NCI-H128 (cell line): ENCODE data around the gene CYP2A13.
"Not testable (repeated sequence)": the region's sequence is repeated elsewhere in the genome, so short reads cannot be mapped to it uniquely, and the experiment has no call there.

ENCODE experiments used
- DNase-seq: peaks from one replicate; lab custom pipeline; 2025; ENCODE audit not compliant: unreplicated experiment; lab: John Stamatoyannopoulos, UW

CYP2A13 gene

GRCh38 chr19:41088151-41088550 lies at the start of gene CYP2A13:
Gene CYP2A13 (plus strand): TSS chr19:41088451. CDS start chr19:41088472, 21 bp downstream.
- DNase-seq = no peak

GRCh38 chr19:41039806-41040205 lies 48.4 kb upstream of the CYP2A13 start:
- no peak for DNase-seq

GRCh38 chr19:41045095-41045494 lies 43.2 kb upstream of the CYP2A13 start:
- not testable (repeated sequence) for DNase-seq

GRCh38 chr19:41050426-41050825 lies 37.8 kb upstream of the CYP2A13 start:
- DNase-seq = no peak

- not testable (repeated sequence) for DNase-seq
Measured at GRCh38 chr19:41052162-41052561, 36.1 kb upstream of the CYP2A13 start.

GRCh38 chr19:41053331-41053730 lies 34.9 kb upstream of the CYP2A13 start:
- not testable (repeated sequence) for DNase-seq

GRCh38 chr19:41064974-41065569 lies 23.2 kb upstream of the CYP2A13 start:
- no peak for DNase-seq

- no peak for DNase-seq
Measured at GRCh38 chr19:41076286-41076685, 12.0 kb upstream of the CYP2A13 start.

GRCh38 chr19:41083516-41083915 lies 4.7 kb upstream of the CYP2A13 start:
- no peak for DNase-seq

GRCh38 chr19:41085748-41086415 lies 2.4 kb upstream of the CYP2A13 start:
- no peak for DNase-seq

GRCh38 chr19:41089959-41090358 lies 1.7 kb downstream of the CYP2A13 start:
- DNase-seq = no peak

GRCh38 chr19:41095703-41096102 lies 7.5 kb downstream of the CYP2A13 start:
- no peak for DNase-seq

- no peak for DNase-seq
Measured at GRCh38 chr19:41096353-41096752, 8.1 kb downstream of the CYP2A13 start.

GRCh38 chr19:41097302-41097701 lies 9.1 kb downstream of the CYP2A13 start:
- no peak for DNase-seq

GRCh38 chr19:41098762-41099161 lies 10.5 kb downstream of the CYP2A13 start:
- no peak for DNase-seq

GRCh38 chr19:41102210-41102609 lies 14.0 kb downstream of the CYP2A13 start:
- DNase-seq = not testable (repeated sequence)

- DNase-seq = no peak
Measured at GRCh38 chr19:41106177-41106576, 17.9 kb downstream of the CYP2A13 start.

- DNase-seq = no peak
Measured at GRCh38 chr19:41111296-41111695, 23.0 kb downstream of the CYP2A13 start.

- no peak for DNase-seq
Measured at GRCh38 chr19:41111750-41112295, 23.6 kb downstream of the CYP2A13 start.

GRCh38 chr19:41112728-41113290 lies 24.6 kb downstream of the CYP2A13 start:
- no peak for DNase-seq

GRCh38 chr19:41114132-41114531 lies 25.9 kb downstream of the CYP2A13 start, which contains the start of gene CYP2F1:
Gene CYP2F1 (plus strand): TSS chr19:41114432. CDS start chr19:41116189, 1,757 bp downstream.
- DNase-seq = no peak

- no peak for DNase-seq
Measured at GRCh38 chr19:41116261-41116660, 28.0 kb downstream of the CYP2A13 start.
